H1 (cell line): ENCODE measurements around the gene CXCL16. TPM values are rescaled to one million over a fixed set of nuclear protein-coding genes. Genes with fewer than 3 reads are reported as not detected.

Source experiments
- ATF2 ChIP-seq: IDR thresholded peaks from 2 replicates; pipeline ENCODE4 v1.6.1; 2012; ENCODE audit warnings: low read length, inconsistent platforms
- polyA plus RNA-seq, 7 experiments: library from polyadenylated mRNA; depleted of rRNA in 3 of 7; stranded (reverse) in 5 of 7; unstranded in 2 of 7; fragments of >200 nt in 5 of 7; fragments of 200-250 nt in 2 of 7; gene quantifications; 1 replicate in 5 of 7; 2 replicates in 1 of 7; 4 replicates in 1 of 7; pipeline versions ENCODE4 v1.2.1 to v1.2.3, GENCODE V29; 2011 to 2013; ENCODE audit warnings: missing spikeins in 2 of 7, mixed read lengths in 2 of 7
- total RNA-seq: library from RNA; stranded (reverse); fragmentation: NEBNext Ultra II Directional; extraction: Animal tissue kit (Norgen Biotek cat#: 25700); gene quantifications from 2 replicates; pipeline ENCODE4 v1.2.1, GENCODE V29; 2021

The CXCL16 gene
- total and polyA plus RNA-seq, 2 of the 8 experiments (the other 6 are each of a cell fraction or from before 2014, with no cell fraction given): 3.5 to 4.8 TPM

GRCh38 chr17:4725646-4726310, 13.9 kb downstream of the CXCL16 start (continued):
- TF ChIP-seq ATF2: no peak
